ENCODE results near the gene PECR.

The PECR gene

GRCh38 chr2:216066230-216066629 lies 15.4 kb downstream of the PECR start:
- Histone ChIP-seq H3K27ac (no peak overlapping the region), H3K27me3 (ENCODE audit: insufficient read depth, low read depth, severe bottlenecking) (no peaks in the 10 kb centered on the region), H3K4me3 (ENCODE audit: low read depth, low read length) (no peak overlapping the region), H3K9me3 (ENCODE audit: severe bottlenecking) (no peaks in the 10 kb centered on the region), H3K36me3 (peaks cover 28% of the 10 kb centered on the region)
- DNase-seq, result no peak
- TF ChIP-seq, protein P1, sequence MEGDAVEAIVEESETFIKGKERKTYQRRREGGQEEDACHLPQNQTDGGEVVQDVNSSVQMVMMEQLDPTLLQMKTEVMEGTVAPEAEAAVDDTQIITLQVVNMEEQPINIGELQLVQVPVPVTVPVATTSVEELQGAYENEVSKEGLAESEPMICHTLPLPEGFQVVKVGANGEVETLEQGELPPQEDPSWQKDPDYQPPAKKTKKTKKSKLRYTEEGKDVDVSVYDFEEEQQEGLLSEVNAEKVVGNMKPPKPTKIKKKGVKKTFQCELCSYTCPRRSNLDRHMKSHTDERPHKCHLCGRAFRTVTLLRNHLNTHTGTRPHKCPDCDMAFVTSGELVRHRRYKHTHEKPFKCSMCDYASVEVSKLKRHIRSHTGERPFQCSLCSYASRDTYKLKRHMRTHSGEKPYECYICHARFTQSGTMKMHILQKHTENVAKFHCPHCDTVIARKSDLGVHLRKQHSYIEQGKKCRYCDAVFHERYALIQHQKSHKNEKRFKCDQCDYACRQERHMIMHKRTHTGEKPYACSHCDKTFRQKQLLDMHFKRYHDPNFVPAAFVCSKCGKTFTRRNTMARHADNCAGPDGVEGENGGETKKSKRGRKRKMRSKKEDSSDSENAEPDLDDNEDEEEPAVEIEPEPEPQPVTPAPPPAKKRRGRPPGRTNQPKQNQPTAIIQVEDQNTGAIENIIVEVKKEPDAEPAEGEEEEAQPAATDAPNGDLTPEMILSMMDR (IDR thresholded peaks at IDR 0.05; ENCODE audit: low read depth, low read length), result no peak

DNA sequence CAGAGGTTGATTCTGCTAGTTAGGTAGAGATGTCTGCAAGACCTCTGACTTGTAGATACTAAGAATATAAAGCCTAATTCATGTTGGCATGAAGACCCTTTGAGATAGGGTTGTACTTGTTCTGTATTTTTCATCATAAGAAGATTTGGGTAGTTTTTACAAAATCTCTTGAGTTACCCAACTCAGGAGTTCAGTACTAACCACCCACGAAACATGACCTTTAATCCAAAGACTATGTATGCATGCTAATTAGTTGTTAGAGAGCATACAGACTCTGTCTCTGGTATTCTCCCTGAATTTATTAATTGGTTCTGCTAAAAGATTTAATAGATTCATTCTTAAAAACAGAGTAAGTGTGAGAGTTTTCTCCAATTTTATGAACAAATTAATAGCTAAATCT lies 16.9 kb downstream of the PECR start:
- Histone ChIP-seq H3K4me3 (ENCODE audit: low read depth, low read length) (no peak overlapping the region), H3K27me3 (ENCODE audit: insufficient read depth, low read depth, severe bottlenecking) (no peaks in the 10 kb centered on the region), H3K27ac (no peak overlapping the region), H3K9me3 (ENCODE audit: severe bottlenecking) (no peaks in the 10 kb centered on the region), H3K36me3 (peaks cover 28% of the 10 kb centered on the region)
- TF ChIP-seq, protein P1 (IDR thresholded peaks at IDR 0.05; ENCODE audit: low read depth, low read length), result no peak
- DNase-seq, result no peak

DNA sequence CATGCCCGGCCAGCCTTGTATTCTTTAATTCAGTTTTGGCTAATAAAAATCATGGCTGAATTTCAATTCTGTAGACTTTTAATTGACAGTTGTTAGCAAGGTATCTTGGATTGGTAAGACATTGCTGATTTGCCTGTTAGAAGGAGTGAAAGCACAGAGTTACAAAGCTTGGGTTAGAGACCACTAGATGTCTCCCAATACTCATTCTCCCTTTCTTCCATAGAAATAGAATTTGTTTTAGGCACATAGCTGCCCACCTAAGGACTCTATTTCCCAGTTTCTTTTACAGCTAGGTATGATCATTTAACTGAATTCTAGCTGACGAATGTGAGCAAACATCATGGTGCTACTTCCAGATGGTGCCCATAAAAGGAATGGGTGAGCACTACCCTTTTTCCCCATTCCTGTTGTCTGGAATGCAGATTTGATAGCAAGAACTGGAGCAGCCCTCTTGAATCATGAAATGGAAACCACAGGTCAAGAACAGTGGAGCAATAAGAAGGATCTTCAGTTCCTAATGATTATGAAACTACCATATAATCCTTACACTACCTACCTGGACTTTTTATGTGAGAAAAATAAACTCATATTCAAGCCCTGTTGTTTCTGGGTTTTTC lies 17.5 kb downstream of the PECR start:
- no peak for DNase-seq
- peaks cover 33% of the 10 kb centered on the region for H3K36me3 ChIP-seq
- H3K27ac ChIP-seq, result no peak overlapping the region
- no peaks in the 10 kb centered on the region for H3K27me3 ChIP-seq (ENCODE audit: insufficient read depth, low read depth, severe bottlenecking)
- H3K4me3 ChIP-seq (ENCODE audit: low read depth, low read length), result no peak overlapping the region
- TF ChIP-seq, protein P1 (IDR thresholded peaks at IDR 0.05; ENCODE audit: low read depth, low read length), result peak; percentile 51
- H3K9me3 ChIP-seq (ENCODE audit: severe bottlenecking), result no peaks in the 10 kb centered on the region

GRCh38 chr2:216059233-216059834 lies 22.3 kb downstream of the PECR start:
- TF ChIP-seq, protein P1 (IDR thresholded peaks at IDR 0.05; ENCODE audit: low read depth, low read length), result 0 out of 2 replicates have a peak, but pooled peaks have one; percentile 3
- Histone ChIP-seq H3K36me3 (peaks cover 13% of the 10 kb centered on the region), H3K27me3 (ENCODE audit: insufficient read depth, low read depth, severe bottlenecking) (no peaks in the 10 kb centered on the region), H3K4me3 (ENCODE audit: low read depth, low read length) (no peak overlapping the region), H3K9me3 (ENCODE audit: severe bottlenecking) (no peaks in the 10 kb centered on the region), H3K27ac (no peak overlapping the region)
- DNase-seq, result no peak

GRCh38 chr2:216057688-216058193 lies 23.9 kb downstream of the PECR start:
- DNase-seq, result no peak
- TF ChIP-seq, protein P1 (IDR thresholded peaks at IDR 0.05; ENCODE audit: low read depth, low read length), result no peak
- peaks cover 6% of the 10 kb centered on the region; the same call in 1 of the 2 replicates for H3K36me3 ChIP-seq
- no peaks in the 10 kb centered on the region for H3K9me3 ChIP-seq (ENCODE audit: severe bottlenecking)
- H3K27me3 ChIP-seq (ENCODE audit: insufficient read depth, low read depth, severe bottlenecking), result no peaks in the 10 kb centered on the region
- H3K4me3 ChIP-seq (ENCODE audit: low read depth, low read length), result no peak overlapping the region
- H3K27ac ChIP-seq, result no peak overlapping the region

Data from WERI-Rb-1 (cell line).